NCI-H345 treated with DMSO at 0.1 percent for 48 hours (cell line): ENCODE data around the gene GSK3B.

Experiments used
- DNase-seq: peaks from one replicate; lab custom pipeline; 2025; ENCODE audit not compliant: unreplicated experiment; lab: John Stamatoyannopoulos, UW

Gene GSK3B

GRCh38 chr3:120098710-120099109 lies 4.5 kb upstream of the GSK3B start:
- DNase-seq = no peak

GRCh38 chr3:120095979-120096426 lies 1.8 kb upstream of the GSK3B start:
- no peak for DNase-seq

GRCh38 chr3:120095226-120095978 lies 1.2 kb upstream of the GSK3B start:
- peak; percentile 36 for DNase-seq

GRCh38 chr3:120094776-120095225 lies 554 bp upstream of the GSK3B start:
- peak; percentile 98 for DNase-seq

- no peak for DNase-seq
Observed at GRCh38 chr3:120093119-120093910, 932 bp downstream of the GSK3B start.

- DNase-seq = no peak
Observed at GRCh38 chr3:120092474-120092873, 1.8 kb downstream of the GSK3B start.

GRCh38 chr3:120090422-120090821 lies 3.8 kb downstream of the GSK3B start:
- no peak for DNase-seq

GRCh38 chr3:120089089-120089488 lies 5.2 kb downstream of the GSK3B start:
- no peak for DNase-seq

GRCh38 chr3:120088622-120089021 lies 5.6 kb downstream of the GSK3B start:
- no peak for DNase-seq

- DNase-seq = no peak
Observed at GRCh38 chr3:120081719-120082118, 12.5 kb downstream of the GSK3B start.

- no peak for DNase-seq
Observed at GRCh38 chr3:120080836-120081235, 13.4 kb downstream of the GSK3B start.

- no peak for DNase-seq
Observed at GRCh38 chr3:120077731-120078130, 16.5 kb downstream of the GSK3B start.

GRCh38 chr3:120072867-120073525 lies 21.3 kb downstream of the GSK3B start:
- DNase-seq = no peak

GRCh38 chr3:120071259-120071658 lies 23.0 kb downstream of the GSK3B start:
- DNase-seq = no peak

- DNase-seq = no peak
Observed at GRCh38 chr3:120070263-120070981, 23.8 kb downstream of the GSK3B start.

- DNase-seq = no peak
Observed at GRCh38 chr3:120067083-120067482, 27.2 kb downstream of the GSK3B start.

- no peak for DNase-seq
Observed at GRCh38 chr3:120066634-120067033, 27.6 kb downstream of the GSK3B start.

- DNase-seq = no peak
Observed at GRCh38 chr3:120064641-120065040, 29.6 kb downstream of the GSK3B start.

- no peak for DNase-seq
Observed at GRCh38 chr3:120062474-120062873, 31.8 kb downstream of the GSK3B start.

- no peak for DNase-seq
Observed at GRCh38 chr3:120059081-120059864, 35.0 kb downstream of the GSK3B start.
